Body of pancreas (tissue), 4 donors: ENCODE results near the gene P2RX7. TPM values are rescaled to one million over a fixed set of nuclear protein-coding genes. Genes with fewer than 3 reads are reported as not detected.

ENCODE experiments used
- ATAC-seq: fragments of 150-250 bp; one replicate; pipeline ENCODE4 v1.9.1; 2016
- DNase-seq, 4 donors: peaks; one replicate each; pipeline ENCODE4 v3.0.0-alpha.2; 2019
- H3K27ac ChIP-seq, 4 donors: fragments of 200-600 bp; sonication (generic); 1 replicate in 3 of 4; 2 replicates in 1 of 4; pipeline versions ENCODE4 v1.5.1 to v1.6.1; 2016 to 2019; ENCODE audit warnings: mild to moderate bottlenecking in 1 of 4, mixed read lengths in 1 of 4, moderate library complexity in 1 of 4
- H3K27me3 ChIP-seq, 2 donors: fragments of 200-600 bp; sonication (generic); one replicate each; pipeline ENCODE4 v1.6.0; 2016; ENCODE audit warnings: mild to moderate bottlenecking in 1 of 2
- H3K36me3 ChIP-seq, 2 donors: fragments of 200-600 bp; sonication (generic); replicated peaks in 1 of 2; 2 replicates each; pipeline ENCODE4 v1.5.1; 2016; ENCODE audit warnings: low read depth in 2 of 2; ENCODE audit not compliant: insufficient read depth in 1 of 2
- H3K4me1 ChIP-seq: fragments of 200-600 bp; sonication (generic); one replicate; pipeline ENCODE4 v1.6.0; 2016
- H3K4me3 ChIP-seq, 2 donors: fragments of 200-600 bp; sonication (generic); 1 replicate in 1 of 2; 2 replicates in 1 of 2; pipeline ENCODE4 v1.5.1; 2016 to 2019
- H3K9me3 ChIP-seq, 3 donors: fragments of 200-600 bp; sonication (generic); 1 replicate in 2 of 3; 2 replicates in 1 of 3; pipeline ENCODE4 v1.5.1; 2016
- POLR2A ChIP-seq, 3 donors: fragments of 450-650 bp; IDR thresholded peaks; one replicate each; pipeline ENCODE4 v1.6.1; 2016; ENCODE audit warnings: antibody characterized with exemption in 3 of 3, mild to moderate bottlenecking in 2 of 3
- WGBS, 2 donors: methylation state at CpG; one replicate each; pipeline ENCODE4 v1.1.5; 2017; 5-methylcytosine and 5-hydroxymethylcytosine counted together
- intact Hi-C: fragments of 100-400 bp; cut with DNase I; formaldehyde crosslinking; loops from one replicate; pipeline ENCODE4 v1.15.1; 2023
- total RNA-seq, 2 donors: library from RNA; depleted of rRNA; stranded (reverse); fragments of >200 nt; gene quantifications; one replicate each; pipeline ENCODE4 v1.1.0, GENCODE V29; 2016
- TF ChIP-seq, protein P1 (sequence below), 7 experiments: fragments of 450-650 bp in 4 of 7; fragments of 200-600 bp in 3 of 7; sonication (generic) in 3 of 7; IDR thresholded peaks; one replicate each; pipeline ENCODE4 v1.5.1; 2016 to 2019; ENCODE audit warnings: antibody characterized with exemption in 7 of 7

P2RX7 gene
- total RNA-seq, 2 donors from 2014 or later, result 1.0 to 1.6 TPM

DNA sequence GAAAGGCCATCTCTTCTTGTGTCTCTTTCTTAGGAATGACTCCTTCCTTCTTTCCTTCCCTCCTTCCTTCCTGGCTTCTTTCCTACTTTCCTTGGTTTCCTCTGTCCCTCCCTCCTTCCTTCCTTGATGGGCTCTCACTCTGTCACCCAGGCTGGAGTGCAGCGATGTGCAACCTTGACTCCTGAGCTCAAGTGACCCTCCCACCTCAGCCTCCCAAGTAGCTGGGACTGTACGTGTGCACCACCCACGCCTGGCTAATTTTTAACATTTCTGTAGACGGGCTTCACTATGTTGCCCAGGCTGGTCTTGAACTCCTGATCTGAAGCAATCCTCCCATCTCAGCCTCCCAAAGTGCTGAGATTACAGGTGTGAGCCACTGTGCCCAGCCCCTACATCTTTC lies 10.9 kb upstream of the P2RX7 start:
- 59 to 63% methylated on average over 4 of the region's 4 CpGs for WGBS, 2 donors
- TF ChIP-seq, protein P1, sequence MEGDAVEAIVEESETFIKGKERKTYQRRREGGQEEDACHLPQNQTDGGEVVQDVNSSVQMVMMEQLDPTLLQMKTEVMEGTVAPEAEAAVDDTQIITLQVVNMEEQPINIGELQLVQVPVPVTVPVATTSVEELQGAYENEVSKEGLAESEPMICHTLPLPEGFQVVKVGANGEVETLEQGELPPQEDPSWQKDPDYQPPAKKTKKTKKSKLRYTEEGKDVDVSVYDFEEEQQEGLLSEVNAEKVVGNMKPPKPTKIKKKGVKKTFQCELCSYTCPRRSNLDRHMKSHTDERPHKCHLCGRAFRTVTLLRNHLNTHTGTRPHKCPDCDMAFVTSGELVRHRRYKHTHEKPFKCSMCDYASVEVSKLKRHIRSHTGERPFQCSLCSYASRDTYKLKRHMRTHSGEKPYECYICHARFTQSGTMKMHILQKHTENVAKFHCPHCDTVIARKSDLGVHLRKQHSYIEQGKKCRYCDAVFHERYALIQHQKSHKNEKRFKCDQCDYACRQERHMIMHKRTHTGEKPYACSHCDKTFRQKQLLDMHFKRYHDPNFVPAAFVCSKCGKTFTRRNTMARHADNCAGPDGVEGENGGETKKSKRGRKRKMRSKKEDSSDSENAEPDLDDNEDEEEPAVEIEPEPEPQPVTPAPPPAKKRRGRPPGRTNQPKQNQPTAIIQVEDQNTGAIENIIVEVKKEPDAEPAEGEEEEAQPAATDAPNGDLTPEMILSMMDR (IDR thresholded peaks at IDR 0.05), result no peak
- H3K4me3 ChIP-seq, result no peak overlapping the region
- no peak overlapping the region for H3K27ac ChIP-seq
- no peaks in the 10 kb centered on the region for H3K36me3 ChIP-seq
- peaks cover 24% of the 10 kb centered on the region for H3K4me1 ChIP-seq
- ATAC-seq, result no peak
- DNase-seq, result no peak
- no peaks in the 10 kb centered on the region for H3K27me3 ChIP-seq
- no peaks in the 10 kb centered on the region for H3K9me3 ChIP-seq
- intact Hi-C loops, result no loop called here

DNA sequence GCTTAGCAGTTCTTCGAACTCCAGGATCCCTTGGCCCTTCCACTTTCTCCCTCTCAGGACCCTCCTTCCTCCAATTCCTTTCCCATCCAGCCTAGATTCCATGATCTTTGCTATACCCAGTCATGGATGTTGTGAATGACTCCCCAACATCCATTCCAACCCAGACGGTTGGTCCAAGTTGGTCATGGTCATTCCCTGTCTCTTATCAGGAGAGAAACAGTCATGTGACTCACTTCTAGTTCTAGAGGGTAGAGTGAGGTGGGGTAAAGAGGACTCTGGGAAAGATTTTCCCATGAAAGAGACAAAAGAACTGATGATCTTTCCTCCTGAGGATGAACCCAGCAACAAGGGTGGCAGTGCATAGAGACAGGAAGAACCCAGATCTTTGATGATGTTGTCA lies 9.2 kb upstream of the P2RX7 start:
- H3K9me3 ChIP-seq, result no peaks in the 10 kb centered on the region
- no peak for TF ChIP-seq POLR2A (IDR thresholded peaks at IDR 0.05)
- TF ChIP-seq, protein P1 (IDR thresholded peaks at IDR 0.05), result no peak
- H3K36me3 ChIP-seq, result no peaks in the 10 kb centered on the region
- peaks cover 12% of the 10 kb centered on the region for H3K4me1 ChIP-seq
- 76 to 80% methylated on average over 2 of the region's 2 CpGs for WGBS, 2 donors
- no peaks in the 10 kb centered on the region for H3K27me3 ChIP-seq
- no peak for DNase-seq
- H3K27ac ChIP-seq, result no peak overlapping the region
- intact Hi-C loops, result no loop called here
- no peak for ATAC-seq
- H3K4me3 ChIP-seq, result no peak overlapping the region

DNA sequence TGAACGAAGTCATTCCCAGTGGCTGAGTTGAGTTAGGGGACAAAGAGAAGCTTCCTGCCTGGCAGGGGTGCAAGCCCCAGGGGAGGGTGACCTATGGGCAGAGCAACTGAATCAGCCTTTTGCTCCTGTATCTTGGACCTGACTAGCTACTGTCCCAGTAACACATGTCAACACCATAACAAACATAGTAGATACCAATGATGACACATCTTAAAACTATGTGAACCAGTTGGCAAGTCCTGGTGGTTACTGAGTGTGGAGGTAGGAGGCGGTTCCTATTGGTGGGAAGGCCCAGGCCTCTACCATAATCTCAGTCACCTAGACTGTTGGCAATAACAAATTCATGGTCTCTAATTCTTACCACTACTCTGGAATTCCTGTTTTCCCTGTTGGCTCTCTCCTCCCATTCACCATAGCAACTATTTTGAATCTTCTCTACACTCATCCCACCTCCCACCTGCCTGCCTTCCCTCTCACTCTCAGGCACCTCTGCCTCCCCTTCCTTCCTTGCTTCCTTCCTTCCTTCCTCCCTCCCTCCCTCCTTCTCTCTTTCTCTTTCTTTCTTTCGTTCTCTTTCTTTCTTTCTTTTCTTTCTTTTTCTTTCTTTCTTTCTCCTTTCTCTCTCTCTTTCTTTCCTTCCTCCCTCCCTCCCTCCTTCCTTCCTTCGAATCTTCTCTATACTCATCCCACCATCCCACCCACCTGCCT lies 8.1 kb upstream of the P2RX7 start:
- H3K4me3 ChIP-seq, result no peak overlapping the region
- H3K4me1 ChIP-seq, result peaks cover 19% of the 10 kb centered on the region
- H3K27ac ChIP-seq, result peak overlapping the region in 3 of 4 donors; percentile 12 to 64 (median 58)
- H3K9me3 ChIP-seq, result no peaks in the 10 kb centered on the region
- no peaks in the 10 kb centered on the region for H3K36me3 ChIP-seq
- ATAC-seq (peak; percentile 84), DNase-seq (peak; percentile 17 to 56 (median 37))
- TF ChIP-seq, protein P1 (IDR thresholded peaks at IDR 0.05), result no peak
- no peak for TF ChIP-seq POLR2A (IDR thresholded peaks at IDR 0.05)
- intact Hi-C loops, result no loop called here
- H3K27me3 ChIP-seq, result no peaks in the 10 kb centered on the region
- WGBS, 2 donors, result 76 to 77% methylated on average over 4 of the region's 4 CpGs

DNA sequence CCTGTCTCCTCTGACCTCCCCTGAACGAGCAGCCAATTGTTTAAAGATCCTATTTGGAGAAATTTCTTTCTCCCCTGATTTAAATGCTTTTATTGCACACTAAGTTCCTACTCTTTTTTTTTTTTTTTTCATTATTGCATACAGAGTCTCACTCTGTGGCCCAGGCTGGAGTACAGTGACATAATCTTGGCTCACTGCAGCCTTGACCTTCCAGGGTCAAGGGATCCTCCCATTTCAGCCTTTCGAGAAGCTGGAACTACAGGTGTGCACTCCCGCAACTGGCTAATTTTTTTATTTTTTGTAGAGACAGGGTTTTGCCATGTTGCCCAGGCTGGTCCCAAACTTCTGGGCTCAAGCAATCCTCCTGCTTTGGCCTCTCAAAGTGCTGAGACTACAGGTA lies 5.2 kb upstream of the P2RX7 start:
- Histone ChIP-seq H3K27me3 (no peaks in the 10 kb centered on the region), H3K27ac (no peak overlapping the region), H3K9me3 (no peaks in the 10 kb centered on the region), H3K4me3 (no peak overlapping the region), H3K36me3 (no peaks in the 10 kb centered on the region), H3K4me1 (peaks cover 24% of the 10 kb centered on the region)
- TF ChIP-seq POLR2A (IDR thresholded peaks at IDR 0.05), result no peak
- TF ChIP-seq, protein P1 (IDR thresholded peaks at IDR 0.05), result no peak
- 61% methylated on average over 3 of the region's 3 CpGs for WGBS, 2 donors
- no peak for DNase-seq
- intact Hi-C loops, result no loop called here
- ATAC-seq, result no peak
